HG02840 (cell line): ENCODE results near the gene KCNAB2.
"Not testable (repeated sequence)": the region's sequence is repeated elsewhere in the genome, so short reads cannot be mapped to it uniquely, and the experiment has no call there.

Source experiments
- ATAC-seq: cut with Tn5 transposase; IDR thresholded peaks from one replicate; pipeline ENCODE4 v1.9.1; 2021; ENCODE audit warnings: mild to moderate bottlenecking, moderate library complexity, moderate number of reproducible peaks; ENCODE audit not compliant: unreplicated experiment, low FRiP score

Gene KCNAB2

DNA sequence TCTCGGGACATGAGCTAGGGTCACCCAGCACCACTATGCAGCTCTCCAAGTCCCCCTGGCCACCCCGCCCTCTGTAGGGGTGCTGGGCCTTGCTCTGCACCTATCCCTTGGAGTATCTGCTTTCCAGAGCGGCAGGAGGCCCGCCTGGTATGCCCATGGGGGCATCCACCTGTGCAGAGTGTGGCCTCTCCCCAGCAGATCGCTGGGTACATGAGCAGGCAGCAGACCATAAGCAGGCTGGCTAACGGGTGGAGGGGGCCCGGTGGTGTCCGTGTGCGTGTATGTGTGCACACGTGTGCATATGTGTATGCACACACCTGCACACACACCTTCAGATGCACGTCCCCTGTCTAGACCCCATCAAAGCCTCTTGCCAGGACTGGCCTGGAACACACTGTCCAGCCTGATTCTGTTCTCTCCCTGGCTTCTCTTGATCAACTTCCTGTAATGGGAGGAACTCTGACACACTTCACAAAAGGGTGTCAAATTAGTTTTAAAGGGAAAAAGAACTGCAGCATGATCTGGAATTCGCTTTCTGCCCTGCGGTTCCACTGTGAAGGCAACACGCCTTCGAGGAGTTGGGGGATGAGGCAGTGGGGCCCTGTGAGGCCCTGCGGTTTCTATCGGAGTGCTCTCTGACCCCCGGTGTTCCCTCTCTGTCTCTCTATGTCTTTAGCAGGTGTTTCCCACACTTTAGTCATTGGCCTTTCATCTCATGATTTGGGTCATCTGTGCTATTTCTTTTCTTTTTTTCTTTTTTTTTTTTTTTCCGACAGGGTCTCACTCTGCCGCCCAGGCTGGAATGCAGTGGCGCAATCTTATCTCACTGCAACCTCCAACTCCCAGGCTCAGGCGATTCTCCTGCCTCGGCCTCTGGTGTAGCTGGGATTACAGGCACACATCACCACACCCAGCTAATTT is 36.3 kb upstream of the KCNAB2 start:
- no peak for ATAC-seq

DNA sequence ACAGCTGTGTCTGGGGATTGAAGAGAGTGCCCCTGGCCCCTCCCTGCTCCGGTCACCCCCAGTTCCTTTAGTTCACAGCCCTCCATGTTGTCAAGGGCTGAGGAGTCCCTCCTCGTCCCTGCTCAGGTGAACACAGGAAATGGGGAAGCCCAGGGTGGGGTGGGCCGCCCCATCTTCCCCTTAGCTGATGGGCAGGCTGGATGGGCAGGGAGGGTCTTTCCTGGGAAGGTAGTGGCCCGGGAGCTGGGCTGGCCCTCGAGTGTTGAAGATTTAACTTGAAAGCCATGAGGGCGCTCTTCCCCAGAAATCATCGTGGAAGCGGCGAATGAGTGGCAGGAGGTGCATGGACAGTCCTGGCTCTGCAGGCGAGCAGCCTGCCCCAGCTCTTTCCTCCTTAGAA is 35.1 kb upstream of the KCNAB2 start:
- ATAC-seq = no peak

DNA sequence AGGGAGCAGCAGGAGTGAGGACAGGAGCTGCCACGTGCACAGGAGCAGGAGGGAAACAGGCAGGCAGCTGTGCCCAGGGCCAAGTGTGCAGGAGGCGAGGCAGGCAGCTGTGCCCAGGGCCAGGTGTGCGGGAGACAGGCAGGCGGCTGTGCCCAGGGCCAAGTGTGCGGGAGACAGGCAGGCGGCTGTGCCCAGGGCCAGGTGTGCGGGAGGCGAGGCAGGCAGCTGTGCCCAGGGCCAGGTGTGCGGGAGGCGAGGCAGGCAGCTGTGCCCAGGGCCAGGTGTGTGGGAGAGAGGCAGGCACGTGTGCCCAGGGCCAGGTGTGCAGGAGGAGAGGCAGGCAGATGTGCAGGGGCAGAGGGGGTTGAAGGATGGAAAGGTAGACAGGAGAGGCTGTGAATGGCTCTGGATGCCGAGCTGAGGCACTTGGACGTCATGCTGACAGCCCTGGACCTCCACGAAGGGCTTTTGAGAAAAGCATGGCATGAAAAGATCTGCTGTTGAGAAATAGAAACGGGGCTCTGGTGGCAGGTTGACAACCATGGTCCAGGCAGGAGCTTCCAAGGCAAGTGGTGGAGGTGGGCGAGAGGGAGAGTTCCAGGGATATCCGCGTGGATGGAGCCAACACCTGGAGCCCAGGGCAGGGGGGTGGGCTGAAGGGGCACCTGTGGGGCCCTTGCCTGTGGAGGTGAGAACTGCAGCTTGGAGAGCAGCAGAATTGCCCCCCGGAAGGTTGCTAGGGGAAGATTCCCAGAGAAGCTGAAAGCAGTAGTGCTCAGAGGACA is 34.3 kb upstream of the KCNAB2 start:
- no peak for ATAC-seq

DNA sequence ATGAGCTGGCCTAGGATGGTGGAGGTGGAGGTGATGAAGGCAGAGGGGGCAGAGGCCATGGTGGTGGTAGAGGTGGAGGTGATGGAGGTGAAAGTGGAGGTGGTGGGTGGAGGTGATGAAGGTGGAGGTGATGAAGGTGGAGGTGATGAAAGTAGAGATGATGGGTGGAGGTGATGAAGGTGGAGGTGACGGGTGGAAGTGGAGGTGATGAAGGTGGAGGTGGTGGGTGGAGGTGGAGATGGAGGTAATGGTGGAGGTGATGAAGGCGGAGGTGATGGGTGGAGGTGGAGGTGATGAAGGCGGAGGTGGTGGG is 33.8 kb upstream of the KCNAB2 start:
- ATAC-seq = no peak

DNA sequence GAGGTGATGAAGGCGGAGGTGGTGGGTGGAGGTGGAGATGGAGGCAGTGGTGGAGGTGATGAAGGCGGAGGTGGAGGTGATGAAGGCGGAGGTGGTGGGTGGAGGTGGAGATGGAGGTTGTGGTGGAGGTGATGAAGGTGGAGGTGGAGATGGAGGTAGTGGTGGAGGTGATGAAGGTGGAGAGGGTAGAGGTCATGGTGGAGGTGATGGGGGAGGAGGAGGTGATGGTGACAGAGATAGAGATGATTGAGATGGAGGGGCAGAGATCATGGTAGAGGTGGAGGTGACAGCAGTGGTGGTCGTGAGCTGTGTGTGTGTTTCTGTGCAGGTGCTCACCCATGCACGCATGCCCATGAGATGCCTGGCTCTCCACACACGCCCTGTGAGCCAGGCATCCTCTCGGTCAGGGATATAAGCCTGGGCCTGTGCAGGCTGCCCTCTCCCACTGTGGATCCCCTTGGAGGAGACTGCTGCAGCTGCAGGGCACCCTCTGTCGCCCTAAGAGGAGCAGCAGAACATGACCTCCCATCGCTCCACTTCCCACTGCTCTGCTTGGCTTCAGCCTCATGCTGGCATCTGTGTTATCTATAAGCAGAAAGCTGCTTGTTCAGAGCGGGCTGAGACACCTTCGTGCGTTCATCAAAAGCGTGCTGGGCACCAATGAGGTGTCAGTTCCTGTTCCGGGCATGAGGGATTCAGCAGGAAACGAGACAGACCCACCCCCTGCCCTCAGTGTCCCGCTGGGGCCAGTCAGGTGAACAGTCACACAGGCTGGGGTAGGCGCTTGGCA is 33.0 kb upstream of the KCNAB2 start:
- ATAC-seq = no peak

DNA sequence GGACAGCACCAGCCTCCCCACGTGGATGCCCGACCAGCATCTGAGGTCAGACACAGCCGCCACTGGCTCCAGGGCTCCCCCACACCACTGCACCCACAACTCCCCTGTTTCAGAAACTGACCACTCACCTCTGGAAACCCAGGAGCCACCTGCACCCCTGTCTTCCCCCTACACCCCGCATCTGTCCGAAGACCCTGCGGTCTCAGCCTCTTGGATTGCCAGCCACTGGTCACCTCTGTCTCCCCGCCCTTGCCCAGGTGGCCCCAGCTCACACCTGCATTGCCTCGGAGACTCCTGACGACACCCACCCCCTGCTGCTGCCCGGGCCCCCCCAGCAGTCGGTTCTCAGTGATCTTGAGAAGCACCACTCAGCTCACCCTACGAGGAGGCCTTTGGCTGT is 32.2 kb upstream of the KCNAB2 start:
- no peak for ATAC-seq

DNA sequence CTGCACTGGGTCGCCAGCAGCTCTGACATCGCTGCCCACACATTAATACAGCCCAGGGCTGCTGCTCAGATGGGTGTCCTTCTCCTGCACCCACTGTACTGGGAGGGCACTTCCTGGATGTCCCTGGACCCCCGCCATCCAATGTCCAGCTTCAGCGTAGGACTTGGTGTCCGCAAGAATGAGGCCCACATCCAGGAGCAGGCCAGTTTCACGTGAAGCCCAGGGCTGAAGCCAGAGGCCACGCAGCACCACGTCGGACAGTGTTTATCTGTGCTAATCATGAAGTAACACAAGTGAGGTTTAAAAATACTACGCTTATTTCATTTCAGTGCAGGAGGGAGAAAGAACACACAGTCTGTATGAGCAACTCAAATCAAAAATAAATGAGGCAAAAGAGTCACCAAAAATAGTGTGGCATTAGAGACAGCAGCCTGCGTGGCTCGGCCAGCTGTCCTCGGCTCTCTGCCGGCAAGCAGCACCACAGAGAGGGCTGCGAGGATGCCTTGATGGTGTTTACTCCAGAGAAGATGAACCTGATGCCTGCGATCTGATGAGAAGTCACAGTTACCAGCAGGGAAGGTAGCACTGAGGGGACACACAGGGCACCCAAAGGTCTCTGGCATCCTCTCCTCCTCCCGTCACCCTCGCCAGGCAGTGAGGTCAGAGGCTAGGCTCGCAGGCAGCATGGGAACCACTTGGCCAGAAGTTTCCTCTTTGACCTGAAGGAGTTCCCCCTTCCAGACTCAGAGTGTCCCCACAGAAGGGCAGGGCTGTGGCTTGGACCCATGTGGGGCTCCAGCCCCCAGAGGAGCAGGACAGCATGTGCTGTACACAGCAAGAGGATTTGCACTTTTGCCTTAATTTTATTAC is 31.3 kb upstream of the KCNAB2 start:
- ATAC-seq = no peak

DNA sequence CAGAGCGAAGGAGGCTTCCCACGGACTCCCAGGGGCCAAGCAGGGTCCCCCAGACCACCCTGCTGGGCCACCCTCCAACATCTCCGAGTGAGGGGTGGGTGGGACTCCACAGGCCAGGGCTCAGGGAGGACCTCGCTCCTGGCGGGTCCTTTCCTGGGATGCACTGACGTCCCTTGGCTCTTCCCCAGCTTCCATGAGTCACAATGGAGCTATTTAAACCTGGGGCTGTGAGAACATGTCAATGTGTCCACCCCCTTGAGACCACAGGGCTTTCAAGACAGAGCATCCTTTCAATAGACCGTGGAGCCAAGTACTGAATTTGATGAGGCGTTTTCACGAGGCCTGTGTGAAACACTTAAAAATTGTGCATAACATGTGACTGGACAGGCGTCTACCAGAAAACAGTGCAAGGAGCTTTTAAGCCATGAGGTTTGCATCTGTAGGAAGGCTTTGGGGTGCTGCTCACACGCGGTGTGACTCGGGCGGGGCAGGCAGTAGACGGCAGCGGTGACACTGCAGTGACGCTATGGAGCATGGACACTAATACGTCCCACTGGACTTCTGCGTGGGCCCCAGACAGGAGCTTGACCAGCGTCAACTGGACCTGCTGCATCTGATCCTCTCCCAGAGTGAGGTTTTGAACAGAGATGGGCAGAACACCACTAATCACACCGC is 29.4 kb upstream of the KCNAB2 start:
- no peak for ATAC-seq

DNA sequence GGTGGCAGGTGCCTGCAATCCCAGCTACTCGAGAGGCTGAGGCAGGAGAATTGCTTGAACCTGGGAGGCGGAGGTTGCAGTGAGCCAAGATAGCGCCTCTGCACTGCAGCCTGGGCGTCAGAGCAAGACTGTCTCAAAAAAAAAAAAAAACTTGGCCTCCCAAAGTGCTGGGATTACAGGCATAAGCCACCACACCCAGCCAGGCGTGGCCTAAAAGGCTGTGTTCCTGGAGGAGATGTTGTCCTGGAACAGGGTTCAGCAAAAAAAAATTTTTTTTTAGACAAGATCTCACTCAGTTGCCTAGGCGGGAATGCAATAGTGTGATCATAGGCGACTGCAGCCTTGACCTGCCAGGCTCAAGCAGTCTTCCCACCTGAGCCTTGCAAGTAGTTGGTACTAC is 28.0 kb upstream of the KCNAB2 start:
- ATAC-seq = not testable (repeated sequence)

DNA sequence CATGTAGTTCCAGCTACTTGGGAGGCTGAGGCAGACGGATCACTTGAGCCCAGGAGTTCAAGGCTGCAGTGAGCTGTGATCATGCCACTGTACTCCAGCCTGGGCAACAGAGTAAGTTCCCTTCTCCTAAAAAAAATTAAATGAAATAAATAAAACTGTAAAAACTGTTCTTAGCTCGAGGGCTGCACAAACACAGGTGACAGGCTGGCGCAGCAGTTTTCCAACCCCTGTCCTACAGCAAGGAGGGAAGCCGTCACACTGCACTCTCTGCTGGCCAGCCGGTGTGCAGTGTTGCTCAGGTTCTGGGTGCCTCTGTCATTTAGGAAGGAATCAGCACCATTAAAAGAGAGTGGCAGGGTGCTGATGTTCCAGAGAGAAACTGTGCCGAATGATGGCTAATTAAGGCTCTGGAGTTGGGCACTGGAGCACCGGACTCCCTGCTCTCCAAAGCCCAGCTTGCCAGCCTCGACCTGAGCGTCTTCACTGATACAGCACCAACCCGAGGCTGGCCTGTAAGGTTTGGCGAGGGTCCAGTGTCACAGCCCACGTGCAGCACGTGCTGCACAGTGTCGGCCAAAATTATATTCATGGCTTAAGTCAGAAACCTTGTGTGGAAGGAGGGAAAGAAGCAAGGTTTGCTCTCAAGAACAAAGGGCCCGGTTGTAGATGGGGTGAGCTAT is 26.4 kb upstream of the KCNAB2 start:
- ATAC-seq = no peak

DNA sequence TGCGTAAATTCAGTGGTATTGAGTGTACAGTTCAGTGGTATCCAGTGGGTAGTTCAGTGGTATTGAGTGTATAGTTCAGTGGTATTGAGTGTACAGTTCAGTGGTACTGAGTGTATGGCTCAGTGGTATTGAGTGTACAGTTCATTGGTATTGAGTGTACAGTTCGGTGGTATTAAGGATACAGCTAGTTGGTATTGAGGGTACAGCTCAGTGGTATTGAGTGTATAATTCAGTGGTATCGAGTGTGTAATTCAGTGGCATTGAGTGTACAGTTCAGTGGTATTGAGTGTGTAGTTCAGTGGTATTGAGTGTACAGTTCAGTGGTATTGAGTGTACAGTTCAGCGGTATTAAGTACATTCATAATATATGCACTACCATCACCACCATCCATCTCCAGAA is 23.5 kb upstream of the KCNAB2 start:
- no peak for ATAC-seq

DNA sequence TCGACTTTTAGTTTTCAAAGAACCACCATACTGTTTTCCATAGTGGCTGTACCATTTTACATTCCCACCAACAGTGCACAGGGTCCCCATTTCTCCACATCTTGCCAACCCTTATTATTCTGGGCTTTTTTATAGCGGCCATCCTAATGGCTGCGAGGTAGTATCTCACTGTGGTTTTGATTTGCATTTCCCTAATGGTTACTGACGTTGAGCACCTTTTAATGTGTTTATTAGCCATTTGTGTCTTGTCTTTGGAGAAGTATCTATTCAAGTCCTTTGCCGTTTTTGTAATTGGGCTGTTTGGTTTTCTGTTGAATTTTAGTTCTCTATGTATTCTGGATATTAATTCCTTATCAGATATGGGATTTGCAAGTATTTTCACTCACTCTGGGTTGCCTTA is 22.3 kb upstream of the KCNAB2 start:
- ATAC-seq = no peak

DNA sequence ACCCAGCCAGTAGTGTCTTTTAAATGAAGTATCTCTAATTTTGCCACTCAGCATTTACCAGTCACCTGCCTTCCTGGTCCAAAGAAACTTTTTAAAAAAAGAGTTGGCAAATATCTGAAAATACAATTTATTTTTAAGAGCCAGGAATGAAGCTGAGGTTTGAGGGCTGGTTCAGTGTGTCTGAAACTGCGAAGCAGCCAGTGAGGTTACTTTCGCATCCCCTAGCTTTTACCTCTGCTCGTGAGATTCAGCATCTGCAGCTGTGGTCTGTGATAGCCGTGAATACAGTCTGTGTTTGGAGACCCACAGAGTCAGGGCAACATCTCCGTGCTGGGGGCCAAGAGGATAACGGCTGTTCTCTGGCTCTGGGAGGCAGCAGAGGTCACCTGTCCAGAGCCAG is 21.3 kb upstream of the KCNAB2 start:
- no peak for ATAC-seq

DNA sequence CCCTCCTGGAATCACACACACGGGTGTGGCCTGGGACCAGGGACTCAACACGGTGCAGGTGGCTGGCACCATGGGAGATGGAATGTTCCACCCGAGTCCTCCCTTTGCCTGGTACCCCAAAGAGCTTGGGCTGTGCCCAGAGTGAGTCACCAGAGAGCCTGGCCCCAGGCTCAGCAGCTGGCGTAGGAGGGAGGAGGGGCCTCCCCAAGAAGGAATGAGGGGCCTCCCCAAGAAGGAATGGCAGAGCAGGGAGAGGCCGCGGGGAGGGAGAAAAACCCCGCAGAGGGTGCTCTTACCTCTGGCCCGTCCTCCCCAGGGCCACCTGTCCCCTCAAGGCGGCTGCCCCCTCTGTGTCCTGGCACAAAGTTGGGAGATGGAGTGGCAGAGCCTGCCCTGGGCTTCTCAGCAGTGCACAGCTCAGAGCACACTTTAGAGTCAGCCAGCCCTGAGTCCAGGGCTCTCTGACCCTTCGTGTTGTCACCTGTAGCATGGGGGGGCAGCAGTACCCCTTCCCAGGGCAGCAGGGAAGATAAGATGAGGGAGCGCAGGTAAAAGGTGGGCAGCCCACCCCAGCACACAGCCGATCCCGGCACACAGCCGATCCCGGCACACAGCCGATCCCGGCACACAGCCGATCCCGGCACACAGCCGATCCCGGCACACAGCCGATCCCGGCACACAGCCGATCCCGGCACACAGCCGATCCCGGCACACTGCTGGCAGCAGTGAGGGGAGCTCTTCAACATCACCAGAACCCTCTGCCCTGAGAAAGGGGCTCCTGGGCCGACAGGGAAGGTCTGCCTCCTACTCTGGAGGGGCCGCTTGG is 20.2 kb upstream of the KCNAB2 start:
- no peak for ATAC-seq

DNA sequence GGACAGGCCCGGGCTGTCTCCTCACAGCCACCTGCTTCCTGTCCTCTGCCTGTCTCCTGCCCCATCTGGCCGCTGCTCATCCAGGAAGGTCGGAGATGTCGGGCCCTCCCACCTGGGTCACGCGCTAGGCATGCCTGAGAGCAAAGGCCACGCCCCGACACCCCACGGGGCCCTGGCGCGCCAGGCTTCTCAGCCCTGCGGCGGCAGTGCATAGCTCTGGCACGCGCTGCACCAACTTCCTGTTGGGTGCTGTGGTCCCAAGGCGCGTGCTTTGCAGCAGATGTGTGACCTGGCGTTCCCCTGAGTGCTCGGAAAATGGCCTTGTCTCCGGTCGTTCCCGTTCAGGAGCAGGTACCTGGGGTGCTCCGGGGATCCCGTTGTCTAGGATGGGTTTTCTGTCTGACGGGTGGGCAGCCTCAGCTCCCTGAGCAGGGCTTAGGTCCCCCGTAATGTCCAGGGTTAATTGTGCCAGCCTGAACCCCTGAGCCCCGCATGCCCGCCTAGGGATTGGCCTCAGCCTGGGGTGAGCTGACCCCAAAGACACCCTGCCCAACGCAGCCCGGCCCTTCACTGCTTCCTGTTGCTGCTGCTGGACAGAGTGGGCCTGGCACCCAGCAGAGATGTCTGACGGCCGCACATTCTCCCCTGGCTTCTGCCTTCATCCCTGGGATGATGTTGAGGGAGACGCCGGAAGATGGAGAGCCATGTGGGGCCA is 19.4 kb upstream of the KCNAB2 start:
- ATAC-seq = peak; percentile 83

DNA sequence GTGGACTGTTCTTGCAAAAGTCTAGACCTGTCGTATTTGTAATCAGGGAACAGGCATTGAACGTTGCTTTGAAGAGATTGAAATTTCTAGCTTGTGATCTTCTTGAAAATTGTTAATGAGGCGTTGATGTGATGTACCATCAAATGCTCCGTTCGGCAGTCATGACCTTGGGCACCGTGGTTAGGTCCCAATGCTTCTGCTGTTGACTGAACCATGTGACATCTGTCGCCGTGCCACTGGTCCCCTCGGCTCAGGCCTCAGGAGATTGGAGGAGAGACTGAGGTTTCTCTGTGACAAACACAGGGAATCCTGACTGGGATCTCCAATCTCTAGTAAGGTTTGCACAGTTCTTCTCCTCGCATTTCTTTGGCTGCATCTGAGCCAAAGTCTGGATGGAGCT is 18.1 kb upstream of the KCNAB2 start:
- ATAC-seq = no peak

DNA sequence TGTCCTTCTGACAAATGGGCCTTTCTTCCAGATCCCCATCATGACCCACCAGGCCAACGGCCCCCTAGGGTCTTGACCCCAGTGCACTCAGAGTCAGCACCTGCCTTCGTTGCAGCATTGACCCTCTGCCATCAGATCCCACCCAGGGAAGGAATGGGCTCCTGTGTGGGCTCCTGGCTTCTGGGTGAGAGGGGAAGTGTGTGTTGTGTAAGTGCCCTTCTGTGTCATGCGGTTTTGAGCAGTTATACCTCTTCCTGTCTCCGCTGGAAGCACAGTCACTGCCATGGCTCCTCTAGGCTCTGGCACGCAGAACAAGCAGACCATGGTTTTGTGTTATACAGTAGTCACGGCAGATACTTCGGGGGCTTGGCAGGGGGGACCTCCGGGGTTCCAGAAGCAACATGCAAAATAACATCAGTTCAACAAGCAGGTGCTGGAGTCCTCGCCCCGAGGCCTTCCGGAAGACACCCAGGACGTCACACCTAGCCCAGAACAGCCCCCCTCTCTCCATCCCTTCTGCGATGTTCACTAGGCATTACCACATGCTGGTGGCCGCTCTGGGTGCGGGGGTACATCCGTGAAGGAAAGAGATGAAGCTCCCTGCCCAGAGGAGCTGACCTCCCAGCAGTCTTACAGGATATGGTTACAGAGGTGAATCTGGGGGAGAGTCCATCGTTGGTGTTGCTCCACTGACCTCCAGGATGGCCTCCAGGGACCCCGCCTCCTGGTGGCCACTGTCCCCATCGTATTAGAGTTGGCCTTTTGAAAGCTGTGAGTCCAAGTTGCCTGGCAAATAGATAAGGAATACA is 17.4 kb upstream of the KCNAB2 start:
- ATAC-seq = no peak
